IMR-90 (cell line): ENCODE results near the gene RAPGEF5. TPM values are rescaled to one million over a fixed set of nuclear protein-coding genes. Genes with fewer than 3 reads are reported as not detected.
"Not testable (repeated sequence)": the region's sequence is repeated elsewhere in the genome, so short reads cannot be mapped to it uniquely, and the experiment has no call there.

Experiments used
- ATAC-seq: fragments of 200-7000 bp; cut with Tn5 transposase; 2 replicates; pipeline ENCODE4 v1.9.1; 2020; ENCODE audit warnings: low read depth, mild to moderate bottlenecking, moderate library complexity
- BruUV-seq: library from RNA; stranded (reverse); fragments of 400-500 nt; replicated peaks from 2 replicates; lab custom pipeline; 2021; lab: Mats Ljungman, UMichigan
- CTCF ChIA-PET: fragments of 300-600 bp; formaldehyde crosslinking; extraction: SDS; loops from one replicate; lab custom pipeline; 2021; ENCODE audit warnings: antibody characterized with exemption; lab: Yijun Ruan, JAX
- POLR2A ChIA-PET: fragments of 300-600 bp; sonication (Branson Sonifier 250); formaldehyde crosslinking; loops from one replicate; lab custom pipeline; 2022; ENCODE audit warnings: antibody characterized with exemption; ENCODE audit not compliant: unreplicated experiment; lab: Charles Lee
- DNase-seq: peaks from one replicate; pipeline ENCODE4 v3.0.0; 2013
- H2AFZ ChIP-seq: replicated peaks from 2 replicates; pipeline ENCODE3; 2013; ENCODE audit warnings: low read length, mild to moderate bottlenecking; ENCODE audit not compliant: poor library complexity
- H2AK5ac ChIP-seq: 2 replicates; pipeline ENCODE4 v1.6.1; 2013; ENCODE audit warnings: low read depth, low read length, inconsistent platforms
- H2AK9ac ChIP-seq: replicated peaks from 2 replicates; pipeline ENCODE3; 2013; ENCODE audit warnings: mild to moderate bottlenecking, low read depth, low read length, moderate library complexity; ENCODE audit not compliant: poor library complexity
- H2BK120ac ChIP-seq: 2 replicates; pipeline ENCODE4 v1.6.1; 2013; ENCODE audit warnings: low read depth, low read length, inconsistent platforms
- H2BK15ac ChIP-seq: 3 replicates; pipeline ENCODE4 v1.6.1; 2013; ENCODE audit warnings: low read depth, low read length, inconsistent platforms
- H2BK20ac ChIP-seq: 2 replicates; pipeline ENCODE4 v1.6.1; 2013; ENCODE audit warnings: low read depth, mild to moderate bottlenecking, inconsistent platforms, low read length, moderate library complexity
- H2BK5ac ChIP-seq: 2 replicates; pipeline ENCODE4 v1.6.1; 2013; ENCODE audit warnings: mild to moderate bottlenecking, low read depth, low read length, inconsistent platforms; ENCODE audit not compliant: poor library complexity, severe bottlenecking
- H3K14ac ChIP-seq: replicated peaks from 2 replicates; pipeline ENCODE4 v1.6.1; 2013; ENCODE audit warnings: low read depth, low read length, inconsistent platforms
- H3K18ac ChIP-seq: 2 replicates; pipeline ENCODE4 v1.6.1; 2013; ENCODE audit warnings: low read depth, low read length, control low read depth
- H3K23ac ChIP-seq: 2 replicates; pipeline ENCODE4 v1.6.1; 2013; ENCODE audit warnings: low read depth, low read length, inconsistent platforms
- H3K27ac ChIP-seq: 2 replicates; pipeline ENCODE4 v1.5.1; 2013; ENCODE audit warnings: mild to moderate bottlenecking, control low read depth, low read length; ENCODE audit not compliant: insufficient read depth
- H3K27me3 ChIP-seq: 2 replicates; pipeline ENCODE4 v1.6.1; 2013; ENCODE audit warnings: low read length; ENCODE audit not compliant: control insufficient read depth, insufficient read depth
- H3K36me3 ChIP-seq: 2 replicates; pipeline ENCODE4 v1.6.1; 2013; ENCODE audit warnings: low read length, mixed read lengths; ENCODE audit not compliant: control insufficient read depth, insufficient read depth
- H3K4ac ChIP-seq: 2 replicates; pipeline ENCODE4 v1.6.1; 2013; ENCODE audit warnings: low read depth, low read length, inconsistent platforms
- H3K4me1 ChIP-seq: 2 replicates; pipeline ENCODE4 v1.6.1; 2013; ENCODE audit warnings: low read length, mixed read lengths; ENCODE audit not compliant: control insufficient read depth, insufficient read depth
- H3K4me2 ChIP-seq: 2 replicates; pipeline ENCODE4 v1.6.1; 2013; ENCODE audit warnings: low read depth, mild to moderate bottlenecking, control low read depth, low read length, moderate library complexity
- H3K4me3 ChIP-seq: 2 replicates; pipeline ENCODE4 v1.5.1; 2013; ENCODE audit warnings: low read depth, mild to moderate bottlenecking, control low read depth, low read length, moderate library complexity; ENCODE audit not compliant: insufficient read depth
- H3K56ac ChIP-seq: 2 replicates; pipeline ENCODE4 v1.6.1; 2013; ENCODE audit warnings: low read length, inconsistent platforms; ENCODE audit not compliant: insufficient read depth; ENCODE audit errors: extremely low read depth
- H3K79me1 ChIP-seq, 2 experiments: 2 replicates each; pipeline ENCODE4 v1.6.1; 2013; ENCODE audit warnings: low read length in 2 of 2, inconsistent platforms in 1 of 2, low read depth in 1 of 2
- H3K9ac ChIP-seq: 2 replicates; pipeline ENCODE4 v1.6.1; 2013; ENCODE audit warnings: low read depth, low read length, control low read depth
- H3K9me1 ChIP-seq: 2 replicates; pipeline ENCODE4 v1.6.1; 2013; ENCODE audit warnings: low read length, inconsistent platforms; ENCODE audit not compliant: insufficient read depth
- H3K9me3 ChIP-seq: 2 replicates; pipeline ENCODE4 v1.6.1; 2013; ENCODE audit warnings: low read length; ENCODE audit not compliant: control insufficient read depth, insufficient read depth
- H4K20me1 ChIP-seq: 2 replicates; pipeline ENCODE4 v1.6.1; 2013; ENCODE audit warnings: low read length, inconsistent platforms; ENCODE audit not compliant: insufficient read depth
- H4K5ac ChIP-seq: 2 replicates; pipeline ENCODE4 v1.6.1; 2013; ENCODE audit warnings: mild to moderate bottlenecking, low read depth, low read length, control low read depth
- H4K8ac ChIP-seq, 2 experiments: 2 replicates each; pipeline ENCODE4 v1.6.1; 2013; ENCODE audit warnings: low read depth in 2 of 2, low read length in 2 of 2, control low read depth in 1 of 2, inconsistent platforms in 1 of 2
- H4K91ac ChIP-seq: 2 replicates; pipeline ENCODE4 v1.6.1; 2013; ENCODE audit warnings: low read depth, low read length, inconsistent platforms; ENCODE audit not compliant: insufficient read depth
- CHD1 ChIP-seq: IDR thresholded peaks from 2 replicates; pipeline ENCODE4 v1.6.1; 2012; ENCODE audit warnings: low read depth, low read length, improper control_type of control experiment
- USF2 ChIP-seq: fragments of 150-350 bp; IDR thresholded peaks from 2 replicates; pipeline ENCODE4 v1.6.1; 2017; ENCODE audit warnings: mild to moderate bottlenecking, antibody characterized with exemption, low read length, low read depth
- WGBS, 2 experiments: methylation state at CpG; one replicate each; pipeline versions ENCODE4 v1.1.5 to v1.1.7; 2013; ENCODE audit warnings: missing lambda C conversion rate in 2 of 2; ENCODE audit not compliant: insufficient read length in 1 of 2; ENCODE audit errors: extremely low coverage in 2 of 2; 5-methylcytosine and 5-hydroxymethylcytosine counted together
- dilution Hi-C: fragments of 300-500 bp; cut with HindIII; formaldehyde crosslinking; loops from one replicate; pipeline ENCODE4 v1.14.3; 2018; ENCODE audit warnings: low sequenced_read_pairs; ENCODE audit not compliant: unreplicated experiment
- in situ Hi-C: fragments of 300-500 bp; cut with MboI; formaldehyde crosslinking; loops from 3 replicates; pipeline ENCODE4 v1.14.3; 2019; ENCODE audit warnings: low sequenced_read_pairs, inconsistent platforms, mixed read lengths
- intact Hi-C: fragments of 100-400 bp; cut with micrococcal nuclease; formaldehyde crosslinking; loops from 2 replicates; pipeline ENCODE4 v1.10.0; 2022
- polyA plus RNA-seq, 3 experiments: library from polyadenylated mRNA; depleted of rRNA; stranded (reverse); fragments of >200 nt; gene quantifications; 2 replicates each; pipeline ENCODE4 v1.2.3, GENCODE V29; 2012; ENCODE audit warnings: low replicate concordance in 1 of 3
- total RNA-seq: library from RNA; depleted of rRNA; stranded (reverse); fragments of >200 nt; gene quantifications from 2 replicates; pipeline ENCODE4 v1.2.3, GENCODE V29; 2012

Gene RAPGEF5
- total and polyA plus RNA-seq, 2 of the 4 experiments (the other 2 are of a cell fraction), result 0.05 to 0.18 TPM

DNA sequence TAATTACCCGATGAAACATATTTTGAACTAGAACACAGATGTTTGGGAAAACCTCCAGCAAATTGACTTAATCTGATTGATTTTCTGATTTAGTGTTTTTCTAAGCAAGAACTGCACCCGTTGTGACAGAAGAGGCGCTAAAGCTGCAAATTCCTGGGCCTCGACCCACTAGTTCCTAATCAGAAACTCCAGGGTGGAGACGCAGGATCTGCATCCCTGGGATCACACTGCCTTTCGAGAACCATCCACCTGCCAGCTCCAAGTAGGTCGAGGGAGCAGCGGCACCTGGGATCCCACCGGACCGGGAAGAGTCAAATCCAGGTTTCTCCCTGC is 274.4 kb downstream of the RAPGEF5 start:
- H3K9me3 ChIP-seq, result no peaks in the 10 kb centered on the region
- DNase-seq (no peak), ATAC-seq (peak; percentile 3)
- in situ Hi-C loops (no loop called here), dilution Hi-C loops (no loop called here), intact Hi-C loops (loop anchor here (1.0 to 5.0 kb wide), 5 partner anchors 575 to 1305 kb away; partner anchors contain the start of gene SP4)
- no peak overlapping the region for H4K8ac ChIP-seq
- H3K4me1 ChIP-seq, result no peaks in the 10 kb centered on the region
- H2BK20ac ChIP-seq, result no peak overlapping the region
- H2AK9ac ChIP-seq, result peak overlapping the region; percentile 74
- POLR2A ChIA-PET, result no interaction called here
- H3K9me1 ChIP-seq, result no peaks in the 10 kb centered on the region
- CTCF ChIA-PET, result interaction anchor here (0.6 to 1.9 kb wide), 6 partner anchors 10 to 297 kb away, joined by 3 to 6 read pairs (median 3); no protein-coding TSS in a partner anchor
- H4K91ac ChIP-seq, result no peak overlapping the region
- peak overlapping the region; percentile 96 for H2AFZ ChIP-seq
- no peak overlapping the region for H3K23ac ChIP-seq
- no peaks in the 10 kb centered on the region; the same call in 1 of the 2 replicates for H3K27me3 ChIP-seq
- H4K5ac ChIP-seq, result no peak overlapping the region
- no peak overlapping the region for H2BK5ac ChIP-seq
- no TSS peak for BruUV-seq
- H3K4me3 ChIP-seq, result peak overlapping the region; percentile 70
- no peak for TF ChIP-seq CHD1
- 0 out of 2 replicates have a peak, but pooled peaks have one; percentile 0 for TF ChIP-seq USF2
- 13% methylated on average over 3 of the region's 10 CpGs; no CpG with 5 or more reads in 1 of the 2 experiments for WGBS, 2 experiments
- no peaks in the 10 kb centered on the region for H3K79me1 ChIP-seq
- H2BK120ac ChIP-seq, result no peak overlapping the region
- H2AK5ac ChIP-seq, result no peak overlapping the region
- no peak overlapping the region for H3K56ac ChIP-seq
- no peak overlapping the region for H3K4ac ChIP-seq
- no peaks in the 10 kb centered on the region for H4K20me1 ChIP-seq
- H3K4me2 ChIP-seq, result peak overlapping the region; percentile 92
- H3K14ac ChIP-seq, result no peak overlapping the region
- H3K36me3 ChIP-seq, result no peaks in the 10 kb centered on the region
- H3K27ac ChIP-seq, result no peak overlapping the region
- H2BK15ac ChIP-seq, result no peak overlapping the region
- H3K9ac ChIP-seq, result 0 out of 2 replicates have a peak overlapping the region, but pooled peaks have one; percentile 32
- no peak overlapping the region for H3K18ac ChIP-seq

GRCh38 chr7:22080219-22080618 is 276.7 kb downstream of the RAPGEF5 start:
- H3K9ac ChIP-seq, H3K27ac ChIP-seq, H3K14ac ChIP-seq, in situ Hi-C loops, H4K8ac ChIP-seq, DNase-seq, H2AFZ ChIP-seq, BruUV-seq, CTCF ChIA-PET, H3K4me3 ChIP-seq, H2BK15ac ChIP-seq, H3K9me3 ChIP-seq, H3K4me2 ChIP-seq, H3K23ac ChIP-seq, H4K20me1 ChIP-seq, dilution Hi-C loops, H3K4ac ChIP-seq, H3K27me3 ChIP-seq, H2BK5ac ChIP-seq, H3K9me1 ChIP-seq, H3K79me1 ChIP-seq, H2AK5ac ChIP-seq, H4K5ac ChIP-seq, H3K18ac ChIP-seq, H2BK120ac ChIP-seq, ATAC-seq, H2BK20ac ChIP-seq, H3K36me3 ChIP-seq, H3K4me1 ChIP-seq, H4K91ac ChIP-seq, H2AK9ac ChIP-seq, H3K56ac ChIP-seq: not testable (repeated sequence)
- POLR2A ChIA-PET, result interaction anchor here (0.6 kb wide), 1 partner anchor 1287 kb away, joined by 15 read pairs; no protein-coding TSS in a partner anchor
- whole genome bisulfite sequencing, 2 experiments, result no CpG with 5 or more reads among the region's 8 CpGs
- intact Hi-C loops, result loop anchor here (5.0 kb wide), 2 partner anchors 573 to 1303 kb away; no protein-coding TSS in a partner anchor
